GM19035 (cell line): ENCODE results near the gene SEMA4D.
A peak's percentile ranks its signal among the peaks of the same experiment; 100 is the strongest.
"Not testable (repeated sequence)": the region's sequence is repeated elsewhere in the genome, so short reads cannot be mapped to it uniquely, and the experiment has no call there.

ENCODE experiments used
- ATAC-seq: cut with Tn5 transposase; IDR thresholded peaks from one replicate; pipeline ENCODE4 v1.9.1; 2021; ENCODE audit not compliant: unreplicated experiment

The SEMA4D gene

DNA sequence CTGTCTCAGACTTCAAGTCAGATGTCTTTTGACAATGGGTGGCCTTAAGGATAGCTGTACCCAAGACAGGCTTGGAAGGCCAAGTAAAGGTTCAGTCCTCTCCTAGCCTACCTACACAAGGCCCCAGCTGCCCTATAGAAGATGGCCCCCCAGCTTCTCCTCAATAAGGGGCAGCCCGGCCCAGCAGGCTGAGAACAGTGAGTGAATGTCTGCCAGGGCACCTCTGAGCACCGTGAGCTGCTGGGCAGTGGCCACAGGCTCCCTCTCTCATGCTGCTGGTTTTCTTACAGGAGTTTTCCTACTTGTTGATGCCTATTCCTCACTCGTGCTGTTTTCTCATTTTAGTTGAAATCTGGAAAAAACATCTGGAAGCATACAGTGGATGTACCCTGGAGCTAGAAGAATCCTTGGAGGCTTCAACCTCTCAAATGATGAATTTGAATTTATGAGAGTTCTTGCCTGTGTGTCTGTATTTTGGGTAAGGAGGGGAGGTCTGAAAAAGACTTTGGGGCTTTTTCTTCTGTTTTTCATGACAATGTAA lies 139.5 kb downstream of the SEMA4D start:
- ATAC-seq, result no peak

DNA sequence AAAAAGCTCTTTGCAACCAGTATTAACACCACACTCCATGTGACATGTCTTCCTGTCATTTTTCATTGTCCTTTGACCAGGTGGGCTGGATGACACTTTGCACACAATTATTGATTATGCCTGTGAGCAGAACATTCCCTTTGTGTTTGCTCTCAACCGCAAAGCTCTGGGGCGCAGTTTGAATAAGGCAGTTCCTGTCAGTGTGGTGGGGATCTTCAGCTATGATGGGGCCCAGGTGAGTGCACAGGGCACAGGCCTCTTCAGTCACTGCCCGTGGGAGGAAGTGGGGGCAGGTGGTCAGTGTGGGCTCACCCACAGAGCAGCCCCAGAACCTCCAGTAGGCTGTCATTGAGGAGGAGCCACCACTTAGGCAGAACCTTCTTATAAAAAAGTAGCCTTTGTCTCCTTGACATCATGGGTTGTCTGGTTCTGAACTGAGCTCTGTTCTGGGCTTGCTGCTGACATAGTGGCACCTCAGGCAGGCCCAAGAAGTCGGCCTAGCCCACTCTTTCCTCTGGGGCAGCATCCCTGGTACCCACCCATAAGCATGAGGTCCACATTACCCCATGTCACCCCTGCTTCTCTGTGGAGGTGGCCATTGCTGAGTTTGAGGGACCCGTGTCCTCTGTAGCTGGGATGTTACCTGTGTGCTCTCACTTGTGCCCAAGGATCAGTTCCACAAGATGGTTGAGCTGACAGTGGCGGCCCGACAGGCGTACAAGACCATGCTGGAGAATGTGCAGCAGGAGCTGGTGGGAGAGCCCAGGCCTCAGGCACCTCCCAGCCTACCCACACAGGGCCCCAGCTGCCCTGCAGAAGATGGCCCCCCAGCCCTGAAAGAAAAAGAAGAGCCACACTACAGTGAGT lies 140.3 kb downstream of the SEMA4D start:
- ATAC-seq, result no peak

GRCh38 chr9:89356782-89357181 lies 141.1 kb downstream of the SEMA4D start:
- no peak for ATAC-seq

GRCh38 chr9:89354471-89354870 lies 143.4 kb downstream of the SEMA4D start:
- no peak for ATAC-seq

- ATAC-seq, result no peak
Observed at GRCh38 chr9:89353989-89354388, 143.9 kb downstream of the SEMA4D start.

- ATAC-seq, result no peak
Observed at GRCh38 chr9:89352874-89353649, 144.9 kb downstream of the SEMA4D start.

DNA sequence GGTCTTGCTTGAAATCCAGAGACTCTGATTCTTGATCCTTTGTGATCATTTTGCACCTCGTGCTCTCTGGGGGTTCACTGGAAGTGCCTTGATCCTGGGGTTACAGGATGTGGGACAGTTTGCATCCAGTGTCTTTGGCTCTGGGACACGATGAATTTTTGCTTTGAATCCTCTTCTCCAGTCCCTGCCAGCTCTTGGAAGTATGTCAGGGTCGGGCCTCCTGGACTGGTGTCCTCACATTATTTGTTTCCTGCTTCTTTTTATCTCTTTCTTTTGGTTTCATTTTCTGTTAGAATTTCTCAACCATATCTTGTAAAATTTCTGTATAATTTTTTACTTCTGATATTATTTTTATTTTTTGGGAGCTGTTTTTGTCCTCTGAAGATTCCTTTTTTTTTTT lies 145.5 kb downstream of the SEMA4D start:
- no peak for ATAC-seq

DNA sequence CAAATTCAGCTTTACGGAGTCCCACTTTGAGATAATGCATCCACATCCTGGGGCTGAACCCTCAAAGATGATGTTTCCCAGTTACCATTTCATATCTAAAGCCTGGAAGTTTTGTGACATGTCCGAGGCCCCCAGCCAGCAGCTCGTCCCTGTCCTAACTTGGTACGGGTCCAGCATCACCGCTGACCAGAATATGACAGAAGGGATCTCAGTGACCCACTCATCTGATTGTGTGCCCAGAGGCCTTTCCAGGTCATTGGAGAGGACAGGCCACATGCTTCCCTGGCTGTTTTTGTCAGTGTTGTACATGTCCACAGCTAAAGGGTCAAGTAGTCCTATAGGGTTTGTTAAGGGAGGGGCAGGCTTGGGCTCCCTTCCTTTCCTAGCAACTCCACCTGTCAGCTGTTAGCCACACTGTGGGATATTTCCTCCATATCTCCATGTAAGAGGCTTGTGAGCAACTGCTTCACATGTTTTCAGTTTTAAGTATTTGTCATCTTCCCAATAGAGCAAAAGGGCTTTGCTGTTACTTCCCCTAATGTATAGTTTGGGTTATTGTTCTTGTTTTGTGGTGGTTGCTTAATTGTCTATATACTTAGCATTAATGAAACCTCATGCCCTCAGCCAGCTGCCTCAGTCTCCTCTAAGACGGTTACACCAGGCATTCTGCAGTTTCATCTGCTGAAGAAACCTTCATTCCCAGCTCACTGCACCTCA lies 146.2 kb downstream of the SEMA4D start:
- no peak for ATAC-seq

- no peak for ATAC-seq
Observed at GRCh38 chr9:89350988-89351557, 146.8 kb downstream of the SEMA4D start.

GRCh38 chr9:89349607-89350006 lies 148.3 kb downstream of the SEMA4D start:
- ATAC-seq, result no peak

GRCh38 chr9:89347651-89348050 lies 150.3 kb downstream of the SEMA4D start:
- no peak for ATAC-seq

- ATAC-seq, result no peak
Observed at GRCh38 chr9:89346696-89347095, 151.2 kb downstream of the SEMA4D start.

DNA sequence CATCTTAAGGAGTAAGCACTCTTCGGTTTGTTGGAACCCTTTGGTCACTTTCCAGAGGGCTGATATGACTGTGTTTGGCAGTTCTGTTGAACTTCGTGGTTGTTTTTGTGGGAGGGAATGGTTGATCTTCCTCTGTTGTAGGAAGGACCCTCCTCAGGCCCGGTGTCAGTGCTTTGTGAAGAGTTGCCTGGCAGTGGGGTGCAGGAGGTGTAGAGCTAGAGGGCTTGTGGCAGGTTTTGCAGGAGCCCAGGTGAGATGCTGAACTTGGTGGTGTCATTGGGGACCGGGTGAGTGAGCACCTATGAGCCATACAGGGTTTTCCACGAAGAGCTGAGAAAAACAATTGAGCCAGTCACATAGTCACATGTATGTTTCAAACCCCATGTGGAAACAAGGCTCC lies 152.4 kb downstream of the SEMA4D start:
- no peak for ATAC-seq

DNA sequence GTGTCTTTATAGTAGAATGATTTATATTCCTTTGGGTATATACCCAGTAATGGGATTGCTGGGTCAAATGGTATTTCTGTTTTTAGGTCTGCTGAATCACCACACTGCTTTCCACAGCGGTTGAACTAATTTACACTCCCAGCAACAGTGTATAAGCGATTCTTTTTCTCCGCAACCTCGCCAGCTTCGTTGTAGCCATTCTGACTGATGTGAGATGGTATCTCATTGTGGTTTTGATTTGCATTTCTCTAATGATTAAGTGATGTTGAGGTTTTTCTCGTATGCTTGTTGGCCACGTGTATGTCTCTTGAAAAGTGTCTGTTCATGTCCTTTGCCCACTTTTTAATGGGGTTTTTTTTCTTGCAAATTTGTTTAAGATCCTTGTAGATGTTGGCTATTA lies 154.1 kb downstream of the SEMA4D start:
- ATAC-seq, result not testable (repeated sequence)

DNA sequence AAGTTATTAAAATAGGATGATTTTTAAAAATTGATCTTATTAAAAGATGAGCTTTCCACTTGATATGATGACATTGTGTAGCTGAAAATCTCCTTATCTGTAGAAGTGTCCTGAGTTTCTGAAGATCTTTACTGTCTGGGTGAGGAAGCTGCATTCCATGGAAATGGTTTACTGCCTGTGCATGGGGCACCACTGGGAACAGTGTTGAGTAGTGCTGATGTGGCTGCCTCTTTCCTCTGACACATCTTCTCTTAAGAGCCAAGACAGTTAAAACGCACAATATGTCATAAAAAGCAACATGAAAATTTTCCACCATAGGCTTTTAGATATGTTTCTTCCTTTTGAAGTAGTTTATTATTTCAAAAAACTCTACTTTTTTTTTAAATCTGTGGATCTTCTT lies 155.0 kb downstream of the SEMA4D start:
- no peak for ATAC-seq

- no peak for ATAC-seq
Observed at GRCh38 chr9:89342213-89342612, 155.7 kb downstream of the SEMA4D start.

DNA sequence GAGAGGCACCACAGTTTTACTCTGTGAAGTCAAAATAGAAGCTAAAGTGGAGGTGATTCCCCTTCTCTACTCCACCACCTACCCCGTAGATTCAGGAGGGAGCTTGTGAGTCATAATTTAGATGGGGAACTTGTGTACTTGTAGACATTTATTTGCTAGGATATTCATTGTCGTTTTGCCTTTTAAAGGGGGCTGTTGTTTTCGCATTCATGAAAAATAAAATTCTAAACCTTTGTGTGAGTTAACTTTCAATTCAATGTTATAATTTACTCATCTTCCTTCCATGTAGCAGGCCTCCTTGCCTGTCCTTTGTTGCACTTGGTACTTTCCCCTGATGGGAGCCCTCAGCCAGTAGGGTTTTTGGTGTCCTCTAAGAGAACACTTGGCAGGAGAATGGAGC lies 157.6 kb downstream of the SEMA4D start:
- peak; percentile 92 for ATAC-seq

DNA sequence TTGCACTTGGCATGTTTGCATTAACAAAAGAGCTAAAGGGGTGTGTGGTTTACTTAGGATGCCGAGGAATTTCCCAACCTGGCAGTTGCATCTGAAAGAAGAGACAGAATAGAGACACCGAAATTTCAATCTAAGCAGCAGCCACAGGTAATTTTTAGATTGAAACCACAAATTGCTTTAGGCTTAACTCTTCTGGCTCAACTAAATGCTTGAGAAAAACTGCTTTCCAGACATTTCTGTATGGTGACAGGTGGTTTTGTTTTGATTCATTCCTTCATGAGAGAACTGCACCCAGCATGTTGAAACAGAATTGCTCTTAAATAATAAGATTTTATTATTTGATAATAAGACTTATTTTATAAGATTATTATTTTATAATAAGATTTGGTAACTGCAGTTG lies 158.1 kb downstream of the SEMA4D start:
- ATAC-seq, result no peak

DNA sequence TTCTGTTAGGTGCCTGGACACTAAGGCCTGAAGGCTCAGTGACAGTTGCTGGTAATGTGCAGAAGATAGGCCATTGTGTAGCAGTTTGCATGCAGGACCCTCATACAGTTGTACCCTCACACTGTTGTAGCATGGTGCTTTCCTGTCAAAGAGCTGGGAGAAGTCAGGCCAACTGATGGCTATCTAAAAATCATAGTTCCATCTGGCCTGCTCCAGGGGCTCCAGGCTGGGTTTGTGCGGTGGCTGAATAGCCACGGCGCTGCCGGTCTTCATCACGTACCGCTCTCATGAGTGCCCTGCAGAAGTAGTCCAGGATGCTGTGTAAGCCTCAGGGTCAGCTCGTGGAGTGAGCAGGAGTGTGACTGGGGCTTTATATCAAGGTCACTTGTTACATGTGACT lies 167.4 kb downstream of the SEMA4D start:
- ATAC-seq, result no peak

DNA sequence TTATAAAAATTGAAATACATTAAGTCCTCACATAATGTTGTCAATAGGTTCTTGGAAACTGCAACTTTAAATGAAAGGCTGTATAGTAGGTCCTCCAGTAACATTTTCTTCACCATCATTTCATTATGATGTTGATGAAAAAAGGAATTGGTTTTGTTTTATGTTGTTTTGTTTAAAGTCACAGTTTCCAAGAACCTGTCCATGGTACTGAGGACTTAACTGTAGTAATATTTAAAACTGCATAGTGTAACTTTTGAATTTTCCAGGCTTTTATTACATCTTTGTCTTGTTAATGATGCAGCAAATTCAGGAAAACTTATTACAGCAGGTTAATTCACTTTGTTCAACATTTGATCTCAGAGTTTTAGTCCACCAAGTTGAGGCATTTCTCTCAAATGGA lies 168.0 kb downstream of the SEMA4D start:
- ATAC-seq, result no peak

DNA sequence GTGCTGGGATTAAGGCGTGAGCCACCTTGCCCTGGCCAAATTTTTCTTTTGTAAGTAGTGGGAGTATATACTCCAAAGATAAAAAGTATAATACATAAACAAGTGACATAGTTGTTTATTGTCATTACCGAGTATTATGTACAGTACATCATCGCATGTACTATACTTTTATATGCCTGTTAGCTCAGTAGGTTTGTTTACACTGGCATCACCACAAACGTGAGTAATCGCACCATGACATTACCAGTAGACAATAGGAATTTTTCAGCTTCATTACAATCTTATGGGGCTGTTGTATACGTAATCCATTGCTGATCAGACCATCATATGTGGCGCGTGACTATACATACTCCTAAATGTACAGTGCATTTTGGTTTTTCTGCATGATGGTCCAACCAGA lies 169.8 kb downstream of the SEMA4D start:
- ATAC-seq, result no peak
